Measurements from ENCODE around the gene TNFAIP2. TPM values are rescaled to one million over a fixed set of nuclear protein-coding genes. Genes with fewer than 3 reads are reported as not detected.

TNFAIP2 gene
- total RNA-seq, 1 donor from 2014 or later: 4.3 TPM

DNA sequence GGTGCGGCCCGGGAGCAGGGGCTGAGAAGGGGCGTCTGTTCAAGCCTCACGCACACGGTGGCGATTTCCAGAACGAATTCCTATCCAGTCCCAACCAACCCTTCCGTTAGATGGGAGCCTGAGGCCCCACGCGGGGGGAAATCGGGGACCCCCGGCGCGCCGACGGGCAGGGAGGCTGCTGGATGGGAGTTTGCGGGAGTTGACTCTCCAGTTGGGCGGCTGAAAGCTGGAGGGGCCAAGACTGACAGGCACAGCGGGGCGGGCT, 18.9 kb upstream of the TNFAIP2 start:
- H3K36me3 Mint-ChIP-seq (ENCODE audit: unreplicated experiment): no peaks in the 10 kb centered on the region
- H3K4me3 Mint-ChIP-seq (ENCODE audit: unreplicated experiment): no peak overlapping the region
- peaks cover 11% of the 10 kb centered on the region for H3K27me3 Mint-ChIP-seq (ENCODE audit: unreplicated experiment)
- peaks cover 7% of the 10 kb centered on the region for H3K4me1 Mint-ChIP-seq (ENCODE audit: low read depth, unreplicated experiment)
- DNase-seq: no peak
- no peak overlapping the region for H3K27ac Mint-ChIP-seq (ENCODE audit: unreplicated experiment)
- H3K9me3 Mint-ChIP-seq (ENCODE audit: unreplicated experiment): peaks cover 6% of the 10 kb centered on the region
- TF ChIP-seq CTCF (IDR thresholded peaks at IDR 0.05; ENCODE audit: partially characterized antibody, unreplicated experiment): no peak

GRCh38 chr14:103104654-103105452, 18.4 kb upstream of the TNFAIP2 start:
- peak; percentile 85 for DNase-seq
- Mint-ChIP-seq H3K9me3 (ENCODE audit: unreplicated experiment) (peaks cover 6% of the 10 kb centered on the region), H3K27me3 (ENCODE audit: unreplicated experiment) (peaks cover 11% of the 10 kb centered on the region), H3K4me1 (ENCODE audit: low read depth, unreplicated experiment) (peaks cover 7% of the 10 kb centered on the region), H3K27ac (ENCODE audit: unreplicated experiment) (peak overlapping the region; percentile 35), H3K4me3 (ENCODE audit: unreplicated experiment) (peak overlapping the region; percentile 73), H3K36me3 (ENCODE audit: unreplicated experiment) (no peaks in the 10 kb centered on the region)
- peak; percentile 97 for TF ChIP-seq CTCF (IDR thresholded peaks at IDR 0.05; ENCODE audit: partially characterized antibody, unreplicated experiment)

DNA sequence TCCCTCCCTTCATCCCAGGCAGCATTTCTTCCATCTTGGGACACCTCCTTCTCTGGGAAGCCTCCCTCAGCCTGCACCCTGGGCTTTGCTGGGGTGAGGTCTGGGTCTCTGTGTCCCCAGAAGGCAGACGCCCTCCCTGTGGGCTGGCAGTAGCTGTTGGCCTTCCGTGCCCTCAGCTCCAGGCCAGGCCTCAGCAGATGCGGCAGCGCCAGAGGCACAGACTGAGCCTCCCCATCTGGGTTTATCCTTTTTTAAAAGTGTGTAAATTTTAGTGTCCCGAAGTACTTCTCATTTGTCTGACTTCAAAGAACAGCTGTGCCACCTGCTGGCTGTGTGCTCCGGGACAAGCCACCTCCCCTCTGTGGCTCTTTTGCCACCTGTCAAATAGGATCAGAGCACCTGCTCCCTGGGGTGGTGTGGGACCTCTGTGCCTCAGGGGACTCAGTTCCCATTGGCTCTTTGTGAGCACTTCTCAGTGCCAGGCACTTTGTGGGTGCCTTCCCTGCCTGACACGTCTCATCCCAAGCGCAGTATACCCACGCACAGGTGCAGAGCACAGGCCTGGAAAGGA, 17.6 kb upstream of the TNFAIP2 start:
- TF ChIP-seq CTCF (IDR thresholded peaks at IDR 0.05; ENCODE audit: partially characterized antibody, unreplicated experiment): no peak
- H3K9me3 Mint-ChIP-seq (ENCODE audit: unreplicated experiment): peaks cover 6% of the 10 kb centered on the region
- H3K4me3 Mint-ChIP-seq (ENCODE audit: unreplicated experiment): no peak overlapping the region
- no peak overlapping the region for H3K27ac Mint-ChIP-seq (ENCODE audit: unreplicated experiment)
- H3K36me3 Mint-ChIP-seq (ENCODE audit: unreplicated experiment): no peaks in the 10 kb centered on the region
- peaks cover 12% of the 10 kb centered on the region for H3K4me1 Mint-ChIP-seq (ENCODE audit: low read depth, unreplicated experiment)
- H3K27me3 Mint-ChIP-seq (ENCODE audit: unreplicated experiment): peaks cover 13% of the 10 kb centered on the region
- no peak for DNase-seq

GRCh38 chr14:103107455-103107854, 15.8 kb upstream of the TNFAIP2 start:
- Mint-ChIP-seq H3K4me1 (ENCODE audit: low read depth, unreplicated experiment) (peaks cover 17% of the 10 kb centered on the region), H3K27me3 (ENCODE audit: unreplicated experiment) (peaks cover 14% of the 10 kb centered on the region), H3K9me3 (ENCODE audit: unreplicated experiment) (peaks cover 6% of the 10 kb centered on the region), H3K27ac (ENCODE audit: unreplicated experiment) (no peak overlapping the region), H3K36me3 (ENCODE audit: unreplicated experiment) (no peaks in the 10 kb centered on the region), H3K4me3 (ENCODE audit: unreplicated experiment) (no peak overlapping the region)
- no peak for TF ChIP-seq CTCF (IDR thresholded peaks at IDR 0.05; ENCODE audit: partially characterized antibody, unreplicated experiment)
- DNase-seq: no peak
